Endodermal cell (in vitro differentiated cells): ENCODE data around the gene APOBEC3A. TPM values are rescaled to one million over a fixed set of nuclear protein-coding genes. Genes with fewer than 3 reads are reported as not detected.
"Not testable (repeated sequence)": the region's sequence is repeated elsewhere in the genome, so short reads cannot be mapped to it uniquely, and the experiment has no call there.

ENCODE experiments used
- DNase-seq: peaks from one replicate; pipeline ENCODE4 v3.0.0-alpha.2; 2017
- H3K27ac ChIP-seq: 2 replicates; pipeline ENCODE4 v1.5.1; 2013; ENCODE audit warnings: mild to moderate bottlenecking, low read depth, low read length, moderate library complexity
- H3K27me3 ChIP-seq: 2 replicates; pipeline ENCODE4 v1.6.1; 2013; ENCODE audit warnings: mild to moderate bottlenecking, low read length, moderate library complexity; ENCODE audit not compliant: insufficient read depth, control insufficient read depth, poor library complexity, severe bottlenecking
- H3K36me3 ChIP-seq: 2 replicates; pipeline ENCODE4 v1.7.0; 2013; ENCODE audit warnings: mild to moderate bottlenecking, low read length, moderate library complexity; ENCODE audit not compliant: control insufficient read depth, insufficient read depth
- H3K4me1 ChIP-seq: one replicate; pipeline ENCODE4 v1.7.0; 2013; ENCODE audit warnings: low read length; ENCODE audit not compliant: control insufficient read depth, insufficient read depth
- H3K4me3 ChIP-seq: 2 replicates; pipeline ENCODE4 v1.5.1; 2013; ENCODE audit warnings: mild to moderate bottlenecking, low read length, moderate library complexity
- H3K9ac ChIP-seq: 2 replicates; pipeline ENCODE4 v1.6.1; 2013; ENCODE audit warnings: mild to moderate bottlenecking, low read length, moderate library complexity; ENCODE audit not compliant: poor library complexity, severe bottlenecking; ENCODE audit errors: extremely low read depth
- H3K9me3 ChIP-seq: 2 replicates; pipeline ENCODE4 v1.6.1; 2013; ENCODE audit warnings: mild to moderate bottlenecking, low read length, moderate library complexity; ENCODE audit not compliant: control insufficient read depth
- H3K27ac Mint-ChIP-seq: 2 replicates; pipeline ENCODE4 v1.8.0; 2020; ENCODE audit warnings: mixed read lengths
- H3K27me3 Mint-ChIP-seq: 2 replicates; pipeline ENCODE4 v1.8.0; 2021; ENCODE audit warnings: mild to moderate bottlenecking, mixed read lengths; ENCODE audit not compliant: insufficient read depth
- H3K36me3 Mint-ChIP-seq: 2 replicates; pipeline ENCODE4 v1.8.0; 2020; ENCODE audit warnings: low read depth, mixed read lengths
- H3K4me1 Mint-ChIP-seq: 2 replicates; pipeline ENCODE4 v1.8.0; 2020; ENCODE audit warnings: mixed read lengths
- H3K4me3 Mint-ChIP-seq: 2 replicates; pipeline ENCODE4 v1.8.0; 2020; ENCODE audit warnings: mild to moderate bottlenecking, moderate library complexity, mixed read lengths
- H3K9me3 Mint-ChIP-seq: 2 replicates; pipeline ENCODE4 v1.8.0; 2020; ENCODE audit warnings: mild to moderate bottlenecking, mixed read lengths
- CTCF ChIP-seq: fragments of 200-600 bp; sonication (generic); conservative IDR thresholded peaks from 2 replicates; pipeline ENCODE4 v1.5.0; 2021; ENCODE audit warnings: antibody characterized with exemption, mild to moderate bottlenecking
- WGBS, 2 experiments: methylation state at CpG; one replicate each; pipeline versions ENCODE4 v1.1.5 to v1.1.7; 2013; ENCODE audit warnings: missing lambda C conversion rate in 2 of 2, mixed read lengths in 1 of 2; ENCODE audit not compliant: insufficient coverage in 1 of 2, insufficient read length in 1 of 2; 5-methylcytosine and 5-hydroxymethylcytosine counted together
- total RNA-seq, 2 donors: library from RNA; stranded (reverse); fragmentation: NEBNext Ultra II Directional in 1 of 2; extraction: Animal tissue kit (Norgen Biotek cat#: 25700) in 1 of 2; gene quantifications; 2 replicates in 1 of 2; 3 replicates in 1 of 2; pipeline ENCODE4 v1.2.1, GENCODE V29; 2021

The APOBEC3A gene
- total RNA-seq, 2 donors from 2014 or later: not detected

- Histone ChIP-seq H3K27ac (no peak overlapping the region), H3K9ac (no peak overlapping the region), H3K4me1 (no peaks in the 10 kb centered on the region), H3K36me3 (no peaks in the 10 kb centered on the region), H3K4me3 (no peak overlapping the region), H3K9me3 (peaks cover 12% of the 10 kb centered on the region), H3K27me3 (no peaks in the 10 kb centered on the region)
- Mint-ChIP-seq H3K9me3 (peaks cover 56% of the 10 kb centered on the region), H3K36me3 (no peaks in the 10 kb centered on the region), H3K4me1 (no peaks in the 10 kb centered on the region), H3K27ac (no peak overlapping the region), H3K27me3 (peaks cover 7% of the 10 kb centered on the region), H3K4me3 (no peak overlapping the region)
- DNase-seq: peak; percentile 45
- peak; percentile 59 for TF ChIP-seq CTCF
- 77 to 80% methylated on average over 8 to 25 of the region's 27 CpGs for WGBS, 2 experiments
Measured at GRCh38 chr22:38981005-38981991, 23.9 kb downstream of the APOBEC3A start.

GRCh38 chr22:38981992-38982927, 24.9 kb downstream of the APOBEC3A start, which contains the start of gene APOBEC3B:
TSS of gene APOBEC3B (plus strand) at chr22:38982347. CDS start at chr22:38982454, 107 bp downstream.
- Mint-ChIP-seq H3K4me3 (no peak within 1 kb of the TSS), H3K36me3 (no peaks in the 10 kb centered on the region), H3K9me3 (peaks cover 47% of the 10 kb centered on the region), H3K27ac (no peak within 1 kb of the TSS), H3K4me1 (no peaks in the 10 kb centered on the region), H3K27me3 (peaks cover 7% of the 10 kb centered on the region)
- Histone ChIP-seq H3K36me3 (no peaks in the 10 kb centered on the region), H3K4me1 (no peaks in the 10 kb centered on the region), H3K9ac (no peak within 1 kb of the TSS), H3K27ac (no peak within 1 kb of the TSS), H3K4me3 (no peak within 1 kb of the TSS), H3K27me3 (no peaks in the 10 kb centered on the region), H3K9me3 (peaks cover 5% of the 10 kb centered on the region)
- DNase-seq: peak; percentile 72
- WGBS, 2 experiments: 49 to 62% methylated on average over 11 to 16 of the region's 16 CpGs
- no peak for TF ChIP-seq CTCF

- 96 to 100% methylated on average over 1 to 2 of the region's 2 CpGs for WGBS, 2 experiments
- Mint-ChIP-seq H3K4me1 (no peaks in the 10 kb centered on the region), H3K9me3 (peaks cover 33% of the 10 kb centered on the region), H3K36me3 (no peaks in the 10 kb centered on the region), H3K4me3 (no peak overlapping the region), H3K27me3 (peaks cover 14% of the 10 kb centered on the region), H3K27ac (no peak overlapping the region)
- Histone ChIP-seq H3K4me1 (no peaks in the 10 kb centered on the region), H3K9me3 (no peaks in the 10 kb centered on the region), H3K27me3 (no peaks in the 10 kb centered on the region), H3K4me3 (no peak overlapping the region), H3K9ac (no peak overlapping the region), H3K36me3 (no peaks in the 10 kb centered on the region), H3K27ac (no peak overlapping the region)
- no peak for TF ChIP-seq CTCF
- DNase-seq: no peak
Measured at GRCh38 chr22:38984224-38984623, 26.8 kb downstream of the APOBEC3A start.

- H3K4me3 Mint-ChIP-seq, H3K27ac ChIP-seq, H3K36me3 ChIP-seq, H3K27me3 ChIP-seq, H3K4me1 ChIP-seq, H3K9me3 ChIP-seq, H3K27ac Mint-ChIP-seq, H3K36me3 Mint-ChIP-seq, H3K9ac ChIP-seq, H3K4me1 Mint-ChIP-seq, H3K4me3 ChIP-seq: not testable (repeated sequence)
- H3K27me3 Mint-ChIP-seq: peaks cover 14% of the 10 kb centered on the region
- peak; percentile 72 for DNase-seq
- peaks cover 33% of the 10 kb centered on the region for H3K9me3 Mint-ChIP-seq
- WGBS, 2 experiments: 87 to 100% methylated on average over 5 to 8 of the region's 9 CpGs
Measured at GRCh38 chr22:38984784-38985757, 27.7 kb downstream of the APOBEC3A start.
